GM18951 (cell line): ENCODE measurements around the gene OR2AE1.

Experiments
- POLR2A ChIP-seq: IDR thresholded peaks from 4 replicates; pipeline ENCODE4 v1.6.1; 2011; ENCODE audit warnings: mild to moderate bottlenecking; ENCODE audit not compliant: insufficient read length, insufficient read depth; ENCODE audit errors: extremely low read depth
- in situ Hi-C: fragments of 300-500 bp; cut with MboI; formaldehyde crosslinking; loops from one replicate; pipeline ENCODE4 v1.12.0; 2022; ENCODE audit warnings: low sequenced_read_pairs, mixed read lengths, inconsistent platforms; ENCODE audit not compliant: unreplicated experiment

The OR2AE1 gene

DNA sequence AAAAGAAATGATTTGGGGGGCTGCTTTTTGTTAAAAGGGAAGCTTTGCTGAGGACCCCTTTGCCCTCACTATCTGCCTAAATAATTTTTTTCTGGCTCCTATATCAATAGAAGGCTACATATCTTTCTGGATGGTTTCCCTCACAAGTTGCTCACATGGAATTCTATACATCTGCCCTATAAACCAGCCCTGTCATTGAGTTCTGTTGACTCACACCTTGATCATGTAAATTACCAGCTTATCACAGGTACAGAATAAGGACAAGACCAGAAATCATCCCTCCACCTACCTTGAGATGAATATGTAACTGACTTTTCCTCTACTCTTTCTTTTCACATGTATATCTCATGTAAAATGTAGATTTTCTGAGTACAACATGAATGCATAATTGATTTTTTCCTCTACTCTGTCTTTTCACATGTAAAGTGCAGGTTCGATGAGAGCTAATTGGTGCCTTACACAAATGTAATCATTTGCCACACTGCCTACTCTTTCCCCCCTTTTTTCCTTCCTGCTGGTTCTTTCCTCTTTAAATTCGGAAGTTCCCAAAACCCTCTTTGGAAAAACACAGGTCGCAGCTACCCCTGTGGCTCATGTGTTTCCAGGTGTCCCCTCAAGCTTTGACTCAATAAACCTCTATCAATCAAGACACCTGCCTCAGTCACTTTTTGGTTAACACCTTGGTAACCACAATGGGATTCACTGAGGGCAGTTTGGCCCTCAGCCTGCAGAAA is 36.5 kb downstream of the OR2AE1 start:
- in situ Hi-C loops = no loop called here
- TF ChIP-seq POLR2A = no peak

DNA sequence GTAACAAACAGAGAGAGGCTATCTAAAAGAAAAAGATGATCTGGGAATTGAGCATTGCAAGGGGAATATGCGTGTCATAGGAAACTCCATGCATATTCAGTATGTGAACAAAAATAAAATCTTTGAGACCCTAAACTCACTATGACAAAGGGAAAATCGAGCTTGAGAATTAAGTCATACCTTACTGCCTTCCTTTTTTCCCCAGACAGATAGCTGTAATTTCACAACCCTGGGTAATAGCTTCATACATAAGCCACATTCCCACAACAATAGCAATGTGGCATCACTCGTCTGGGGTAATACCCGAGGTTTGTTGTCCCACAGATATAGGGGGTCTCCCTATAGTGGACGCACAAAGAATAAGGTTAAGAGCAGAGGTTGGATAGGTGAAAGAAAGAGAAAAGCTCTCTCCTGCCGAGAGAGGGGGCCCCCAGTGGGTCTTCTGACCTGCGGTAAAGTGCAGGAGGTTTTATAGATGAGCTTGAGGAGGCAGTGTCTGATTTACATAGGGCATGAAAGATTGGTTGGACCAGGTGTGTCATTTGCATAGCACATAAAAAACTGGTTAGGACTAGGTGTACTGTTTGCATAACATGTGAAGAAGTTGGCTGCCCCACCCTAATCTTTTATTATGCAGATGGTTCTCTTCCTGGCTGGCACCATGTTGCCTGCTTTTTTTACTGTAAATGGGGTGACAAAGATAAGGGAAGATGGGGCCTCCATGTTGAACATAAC is 37.4 kb downstream of the OR2AE1 start:
- in situ Hi-C loops = no loop called here
- TF ChIP-seq POLR2A = no peak

GRCh38 chr7:99837649-99838361 is 39.0 kb downstream of the OR2AE1 start:
- no peak for TF ChIP-seq POLR2A
- in situ Hi-C loops = no loop called here

- in situ Hi-C loops = no loop called here
- no peak for TF ChIP-seq POLR2A
Measured at GRCh38 chr7:99835189-99835588, 41.6 kb downstream of the OR2AE1 start.

DNA sequence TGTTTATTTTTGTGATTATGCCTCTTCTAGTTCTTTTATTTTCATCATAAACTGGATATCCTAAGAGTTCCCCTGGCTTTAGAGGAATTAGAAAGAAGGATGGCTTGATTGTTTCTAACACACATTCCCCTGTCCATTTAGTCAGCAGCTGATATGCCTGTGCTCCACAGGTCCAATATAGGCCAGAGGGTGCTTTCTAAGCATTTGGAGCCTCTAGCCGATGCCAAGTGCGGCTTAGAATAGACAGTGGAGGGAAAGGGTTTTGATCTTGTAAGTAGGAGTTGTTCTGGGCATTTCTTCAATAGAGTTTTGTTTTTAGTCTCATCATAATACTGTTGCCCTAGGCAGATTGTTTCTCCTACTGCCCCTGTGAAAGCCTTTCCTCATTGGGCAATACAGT is 42.5 kb downstream of the OR2AE1 start:
- in situ Hi-C loops = no loop called here

DNA sequence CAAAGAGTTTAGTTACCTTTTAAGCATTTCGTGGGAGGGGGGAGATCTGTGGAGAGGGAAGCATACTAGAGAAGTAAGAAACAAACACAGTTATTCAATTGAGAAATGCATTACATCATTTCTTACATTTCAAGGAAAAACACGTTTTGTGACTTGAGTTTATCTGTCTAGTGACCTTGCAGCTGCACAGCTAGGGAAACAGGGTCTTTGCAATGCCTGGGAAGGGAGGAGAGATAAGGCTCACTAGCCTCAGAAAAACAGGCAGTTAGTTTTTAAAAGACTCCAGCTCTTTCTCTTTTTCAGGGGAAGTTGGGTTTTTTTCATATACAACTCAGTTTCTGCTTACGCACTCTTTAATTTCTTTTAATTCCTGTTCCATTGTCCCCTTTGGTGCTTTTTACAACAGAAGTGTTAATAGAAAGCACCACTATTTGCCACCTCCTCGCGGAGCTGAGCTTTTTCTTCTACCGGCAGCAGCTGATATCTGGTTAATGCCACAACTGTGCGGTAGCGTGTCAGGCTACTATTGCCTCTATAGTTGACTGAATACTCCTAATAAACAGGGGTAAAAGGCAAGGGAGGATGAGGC is 43.5 kb downstream of the OR2AE1 start:
- in situ Hi-C loops = no loop called here
- TF ChIP-seq POLR2A = no peak

More for the DNA sequence above, 42.5 kb downstream of the OR2AE1 start:
- no peak for TF ChIP-seq POLR2A

- TF ChIP-seq POLR2A = no peak
- in situ Hi-C loops = no loop called here
Measured at GRCh38 chr7:99831595-99831994, 45.2 kb downstream of the OR2AE1 start.

GRCh38 chr7:99829524-99830160 is 47.2 kb downstream of the OR2AE1 start:
- in situ Hi-C loops = no loop called here
- TF ChIP-seq POLR2A = no peak

- in situ Hi-C loops = no loop called here
- no peak for TF ChIP-seq POLR2A
Measured at GRCh38 chr7:99828811-99829210, 48.0 kb downstream of the OR2AE1 start.

DNA sequence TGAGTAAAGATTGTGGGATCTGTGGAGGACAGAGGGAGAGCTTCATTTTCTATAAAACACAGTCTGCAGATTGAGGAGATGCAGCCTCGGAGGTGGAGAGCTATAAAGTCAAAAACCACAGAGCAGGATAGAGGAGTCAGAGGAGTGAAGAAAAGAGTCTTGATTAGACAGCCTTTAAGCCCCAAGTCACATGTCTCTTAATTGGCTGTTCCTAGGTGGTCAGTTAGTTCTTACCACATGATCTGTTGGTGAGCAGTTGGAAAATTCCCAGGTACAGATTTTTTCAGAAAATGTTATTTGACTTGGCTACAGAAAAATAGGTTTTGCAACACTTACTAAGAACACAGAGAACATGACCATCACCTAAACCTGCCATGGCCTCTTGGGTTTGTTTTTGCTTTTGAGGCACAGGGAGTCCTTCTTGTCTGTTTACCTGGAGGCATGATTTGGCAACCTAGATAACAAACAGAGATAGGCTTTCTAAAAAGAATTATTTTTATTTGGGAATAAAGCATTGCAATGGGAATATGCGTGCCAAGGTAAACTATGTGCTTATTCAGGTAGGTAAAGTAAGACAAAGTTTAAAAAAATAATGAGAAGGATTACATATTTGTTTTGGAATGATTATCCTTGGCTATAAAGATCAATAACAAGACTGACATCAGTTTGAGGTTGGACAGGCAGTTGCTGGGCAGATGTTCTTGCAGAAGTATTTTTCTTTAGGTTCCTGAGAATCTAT is 49.6 kb downstream of the OR2AE1 start:
- no peak for TF ChIP-seq POLR2A
- in situ Hi-C loops = no loop called here
